RWPE2 (cell line): Measurements from ENCODE around the gene ETV6.

ENCODE experiments used
- ATAC-seq: fragments of 200-7000 bp; cut with Tn5 transposase; 3 replicates; pipeline ENCODE4 v1.9.1; 2021; ENCODE audit warnings: low read depth
- DNase-seq: peaks from one replicate; pipeline ENCODE4 v3.0.0-alpha.2; 2020; ENCODE audit warnings: low spot score
- H3K27ac ChIP-seq: fragments of 450-650 bp; 2 replicates; pipeline ENCODE4 v1.5.1; 2017; ENCODE audit warnings: mild to moderate bottlenecking; ENCODE audit not compliant: poor library complexity, severe bottlenecking
- H3K27me3 ChIP-seq: fragments of 250-450 bp; sonication (Bioruptor Pico); 2 replicates; pipeline ENCODE4 v1.5.1; 2021; ENCODE audit warnings: mild to moderate bottlenecking, moderate library complexity; ENCODE audit not compliant: insufficient read depth, poor library complexity, severe bottlenecking
- H3K36me3 ChIP-seq: fragments of 250-450 bp; sonication (Bioruptor Pico); 2 replicates; pipeline ENCODE4 v1.5.1; 2020; ENCODE audit warnings: low read depth, mild to moderate bottlenecking, moderate library complexity
- H3K4me1 ChIP-seq: fragments of 250-450 bp; sonication (Bioruptor Pico); 2 replicates; pipeline ENCODE4 v1.5.1; 2021; ENCODE audit warnings: mild to moderate bottlenecking, moderate library complexity; ENCODE audit not compliant: insufficient read depth, poor library complexity, severe bottlenecking
- H3K4me3 ChIP-seq: fragments of 250-450 bp; sonication (Bioruptor Pico); 2 replicates; pipeline ENCODE4 v1.5.1; 2021; ENCODE audit warnings: mild to moderate bottlenecking, moderate library complexity; ENCODE audit not compliant: severe bottlenecking
- H3K9me3 ChIP-seq: fragments of 250-450 bp; sonication (Bioruptor Pico); 2 replicates; pipeline ENCODE4 v1.5.1; 2021; ENCODE audit warnings: mild to moderate bottlenecking, moderate library complexity; ENCODE audit not compliant: severe bottlenecking
- TF ChIP-seq, protein P1 (sequence below): fragments of 450-650 bp; IDR thresholded peaks from one replicate; pipeline ENCODE4 v1.5.1; 2017; ENCODE audit warnings: mild to moderate bottlenecking, moderate library complexity; ENCODE audit not compliant: poor library complexity, severe bottlenecking

The ETV6 gene

DNA sequence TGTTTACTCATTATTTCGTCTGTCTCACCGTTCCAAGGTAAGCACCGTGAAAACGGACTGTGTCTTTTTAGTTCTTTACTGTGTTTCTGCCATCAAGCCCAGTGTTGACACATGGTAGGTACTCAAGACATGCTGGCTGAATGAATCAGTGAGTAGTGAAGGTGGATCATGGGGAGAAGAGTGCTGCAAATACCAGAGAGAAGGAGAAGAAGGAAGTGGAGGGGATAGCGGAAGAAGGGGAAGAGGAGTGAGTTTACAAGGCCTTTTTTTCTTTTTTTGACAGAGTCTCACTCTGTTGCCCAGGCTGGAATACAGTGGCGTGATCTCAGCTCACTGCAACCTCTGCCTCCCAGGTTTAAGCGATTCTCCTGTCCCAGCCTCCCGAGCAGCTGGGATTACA lies 54.6 kb downstream of the ETV6 start:
- TF ChIP-seq, protein P1, sequence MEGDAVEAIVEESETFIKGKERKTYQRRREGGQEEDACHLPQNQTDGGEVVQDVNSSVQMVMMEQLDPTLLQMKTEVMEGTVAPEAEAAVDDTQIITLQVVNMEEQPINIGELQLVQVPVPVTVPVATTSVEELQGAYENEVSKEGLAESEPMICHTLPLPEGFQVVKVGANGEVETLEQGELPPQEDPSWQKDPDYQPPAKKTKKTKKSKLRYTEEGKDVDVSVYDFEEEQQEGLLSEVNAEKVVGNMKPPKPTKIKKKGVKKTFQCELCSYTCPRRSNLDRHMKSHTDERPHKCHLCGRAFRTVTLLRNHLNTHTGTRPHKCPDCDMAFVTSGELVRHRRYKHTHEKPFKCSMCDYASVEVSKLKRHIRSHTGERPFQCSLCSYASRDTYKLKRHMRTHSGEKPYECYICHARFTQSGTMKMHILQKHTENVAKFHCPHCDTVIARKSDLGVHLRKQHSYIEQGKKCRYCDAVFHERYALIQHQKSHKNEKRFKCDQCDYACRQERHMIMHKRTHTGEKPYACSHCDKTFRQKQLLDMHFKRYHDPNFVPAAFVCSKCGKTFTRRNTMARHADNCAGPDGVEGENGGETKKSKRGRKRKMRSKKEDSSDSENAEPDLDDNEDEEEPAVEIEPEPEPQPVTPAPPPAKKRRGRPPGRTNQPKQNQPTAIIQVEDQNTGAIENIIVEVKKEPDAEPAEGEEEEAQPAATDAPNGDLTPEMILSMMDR: no peak

DNA sequence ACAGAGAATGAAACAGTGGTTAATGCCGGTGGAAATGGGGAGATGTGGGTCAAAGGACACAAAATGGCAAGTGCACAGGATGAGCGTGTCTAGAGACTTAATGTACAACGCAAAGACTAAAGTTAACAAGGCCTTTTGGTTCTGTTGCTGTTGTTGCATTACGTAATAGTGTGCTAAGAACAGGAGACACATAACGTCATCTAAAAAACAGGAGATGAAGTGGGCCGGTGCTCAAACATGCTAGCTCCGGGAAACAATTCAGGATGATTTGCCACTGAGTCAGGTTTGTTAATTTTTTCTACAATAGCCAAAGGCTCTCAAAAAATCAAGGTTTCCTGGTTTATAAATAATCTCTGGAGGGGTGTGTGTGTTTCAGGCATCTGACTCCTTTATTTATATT lies 55.5 kb downstream of the ETV6 start:
- Histone ChIP-seq H3K4me3 (no peak overlapping the region), H3K36me3 (no peaks in the 10 kb centered on the region), H3K27ac (peak overlapping the region; percentile 32), H3K27me3 (no peaks in the 10 kb centered on the region), H3K4me1 (peaks cover 9% of the 10 kb centered on the region), H3K9me3 (no peaks in the 10 kb centered on the region)
- peak; percentile 52 for ATAC-seq
- TF ChIP-seq, protein P1: no peak
- no peak for DNase-seq

More for the DNA sequence above, 54.6 kb downstream of the ETV6 start:
- Histone ChIP-seq H3K4me3 (no peak overlapping the region), H3K9me3 (no peaks in the 10 kb centered on the region), H3K27ac (no peak overlapping the region), H3K36me3 (no peaks in the 10 kb centered on the region), H3K27me3 (no peaks in the 10 kb centered on the region), H3K4me1 (peaks cover 9% of the 10 kb centered on the region)
- no peak for DNase-seq
- no peak for ATAC-seq

DNA sequence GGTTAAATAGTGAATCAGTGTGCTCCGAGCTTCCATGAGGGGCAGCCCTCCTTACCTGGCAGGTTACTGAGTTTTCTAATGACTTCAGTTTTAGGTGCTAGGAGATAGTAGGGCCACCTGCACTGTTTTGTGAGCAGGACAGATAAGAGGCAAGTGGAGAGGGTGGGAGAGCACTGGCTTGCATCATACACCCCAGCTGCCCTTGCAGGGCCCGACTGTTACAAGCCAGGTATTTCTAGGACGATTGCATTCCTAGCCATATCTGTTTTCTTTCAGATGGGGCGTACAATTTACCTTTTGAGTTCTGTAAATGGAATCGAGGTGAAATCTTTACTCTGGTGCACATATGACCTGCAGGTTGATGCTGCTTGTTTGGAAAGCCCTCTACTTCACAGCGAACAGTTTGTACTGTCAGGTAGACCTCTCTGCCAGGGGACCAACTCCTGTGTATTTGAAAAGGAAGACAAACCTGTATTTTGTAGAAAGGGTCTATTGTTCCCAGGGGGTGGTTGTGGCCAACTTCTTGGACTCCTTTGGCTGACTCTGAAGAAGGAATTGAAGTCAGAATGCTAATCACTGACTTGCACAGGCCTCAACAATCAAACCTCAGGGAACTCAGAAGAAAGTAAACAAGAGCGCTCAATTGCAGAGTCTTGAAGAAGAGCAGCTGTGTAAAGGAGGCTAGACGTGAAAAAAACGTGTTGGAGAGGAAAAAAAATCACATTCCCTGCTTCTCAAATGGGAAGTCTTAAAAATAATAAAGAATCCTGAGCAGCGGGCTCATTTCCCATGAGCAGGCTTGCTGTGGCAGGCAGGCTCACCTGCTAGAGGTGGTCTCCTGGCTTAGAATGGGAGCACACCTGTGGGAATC lies 57.3 kb downstream of the ETV6 start:
- ATAC-seq: no peak
- DNase-seq: no peak
- TF ChIP-seq, protein P1: no peak
- Histone ChIP-seq H3K9me3 (no peaks in the 10 kb centered on the region), H3K27ac (no peak overlapping the region), H3K27me3 (no peaks in the 10 kb centered on the region), H3K4me1 (peaks cover 9% of the 10 kb centered on the region), H3K4me3 (no peak overlapping the region), H3K36me3 (no peaks in the 10 kb centered on the region)

DNA sequence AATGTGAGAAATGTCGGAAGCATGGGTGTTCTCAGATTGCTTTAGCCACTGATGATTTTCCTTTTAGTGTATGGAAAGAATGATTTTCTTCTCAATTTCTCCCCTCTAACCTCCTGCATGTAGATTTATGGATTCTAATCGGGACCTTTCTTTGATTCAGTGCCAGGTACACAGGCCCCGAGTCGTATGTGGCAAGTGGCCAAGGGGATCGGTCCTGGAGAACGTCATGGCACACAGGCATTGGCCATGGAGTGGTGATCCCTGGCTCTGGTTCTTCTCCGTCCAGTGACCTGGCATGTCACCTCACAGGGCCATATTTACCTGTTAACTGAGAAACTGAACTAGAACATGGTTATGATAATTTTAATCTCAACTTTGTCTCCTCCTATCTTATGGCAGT lies 58.1 kb downstream of the ETV6 start:
- Histone ChIP-seq H3K36me3 (no peaks in the 10 kb centered on the region), H3K27me3 (no peaks in the 10 kb centered on the region), H3K9me3 (no peaks in the 10 kb centered on the region), H3K4me1 (peaks cover 9% of the 10 kb centered on the region), H3K27ac (no peak overlapping the region), H3K4me3 (no peak overlapping the region)
- TF ChIP-seq, protein P1: no peak
- ATAC-seq (no peak), DNase-seq (no peak)

DNA sequence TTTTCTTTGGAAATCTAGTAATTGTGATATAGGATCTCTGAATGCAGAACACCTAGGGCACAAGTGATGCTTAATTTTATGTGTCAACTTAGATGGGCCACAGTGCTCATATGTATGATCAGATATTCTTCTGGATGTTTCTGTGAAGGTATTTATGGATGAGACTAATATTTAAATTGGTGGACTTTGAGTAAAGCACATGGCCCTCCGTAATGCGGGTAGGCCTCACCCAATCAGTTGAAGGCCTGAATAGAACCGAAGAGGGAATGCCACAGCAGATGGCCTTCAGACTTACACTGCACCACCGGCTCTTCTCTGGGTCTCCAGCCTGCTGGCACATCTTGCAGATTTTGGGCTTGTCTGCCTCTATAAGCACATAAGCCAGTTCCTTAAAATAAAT lies 60.0 kb downstream of the ETV6 start:
- Histone ChIP-seq H3K4me3 (no peak overlapping the region), H3K27me3 (no peaks in the 10 kb centered on the region), H3K27ac (no peak overlapping the region), H3K4me1 (peaks cover 9% of the 10 kb centered on the region), H3K9me3 (no peaks in the 10 kb centered on the region), H3K36me3 (no peaks in the 10 kb centered on the region)
- DNase-seq: no peak
- ATAC-seq: no peak
- TF ChIP-seq, protein P1: no peak
